NT2/D1 (cell line): ENCODE results near the gene ARG1.
"Not testable (repeated sequence)": the region's sequence is repeated elsewhere in the genome, so short reads cannot be mapped to it uniquely, and the experiment has no call there.

Experiments used
- YY1 ChIP-seq: IDR thresholded peaks from 2 replicates; pipeline ENCODE4 v1.6.1; 2011; ENCODE audit not compliant: insufficient read length, insufficient read depth
- ZNF274 ChIP-seq: IDR thresholded peaks from 2 replicates; pipeline ENCODE4 v1.6.1; 2011; ENCODE audit warnings: mild to moderate bottlenecking, low read depth, low read length

DNA sequence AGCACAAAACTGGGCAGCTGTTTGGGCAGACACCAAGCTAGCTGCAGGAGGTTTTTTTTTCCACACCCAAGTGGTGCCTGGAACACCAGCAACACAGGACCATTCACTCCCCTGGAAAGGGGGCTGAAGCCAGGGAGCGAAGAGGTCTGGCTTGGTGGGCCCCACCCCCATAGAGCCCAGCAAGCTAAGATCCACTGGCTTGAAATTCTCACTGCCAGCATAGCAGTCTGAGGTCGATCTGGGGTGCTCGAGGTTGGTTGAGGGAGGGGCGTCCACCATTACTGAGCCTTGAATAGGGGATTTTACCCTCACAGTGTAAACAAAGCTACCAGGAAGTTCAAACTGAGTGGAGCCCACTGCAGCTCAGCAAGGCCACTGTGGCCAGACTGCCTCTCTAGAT lies 34.4 kb upstream of the ARG1 start:
- TF ChIP-seq YY1, ZNF274: not testable (repeated sequence)
